NT2/D1 (cell line): ENCODE data around the gene WDR6.

Source experiments
- SUZ12 ChIP-seq: IDR thresholded peaks from 2 replicates; pipeline ENCODE4 v1.6.1; 2011; ENCODE audit not compliant: insufficient read length, insufficient read depth; ENCODE audit errors: extremely low read depth
- YY1 ChIP-seq: IDR thresholded peaks from 2 replicates; pipeline ENCODE4 v1.6.1; 2011; ENCODE audit not compliant: insufficient read length, insufficient read depth
- ZNF274 ChIP-seq: IDR thresholded peaks from 2 replicates; pipeline ENCODE4 v1.6.1; 2011; ENCODE audit warnings: mild to moderate bottlenecking, low read depth, low read length

DNA sequence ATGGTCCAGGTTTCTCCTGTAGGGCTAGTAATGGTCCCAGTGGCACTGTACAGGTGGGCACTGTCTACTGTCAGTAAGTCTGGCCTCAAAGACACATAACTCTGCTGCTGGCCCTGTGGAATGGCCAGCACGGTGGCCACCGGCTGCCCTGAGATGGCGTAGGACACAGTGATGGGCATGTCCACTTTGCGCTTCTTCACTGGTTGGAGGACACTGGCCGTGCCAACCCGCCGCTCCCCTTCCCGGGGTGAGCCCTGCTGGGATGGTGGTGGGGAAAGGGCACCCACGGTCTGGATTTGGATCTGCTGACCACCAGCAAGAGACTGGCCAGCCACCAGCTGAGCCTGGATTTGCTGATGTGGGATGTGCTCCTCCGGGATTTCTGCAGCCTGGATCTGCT is 50.1 kb downstream of the WDR6 start:
- TF ChIP-seq ZNF274 (no peak), YY1 (no peak), SUZ12 (no peak)
